Non-pigmented ciliary epithelial cell (primary cell): ENCODE data around the gene COG6.
A peak's percentile ranks its signal among the peaks of the same experiment; 100 is the strongest.

ENCODE experiments used
- DNase-seq: peaks from one replicate; pipeline ENCODE4 v3.0.0-alpha.2; 2010; ENCODE audit warnings: low read depth

COG6 gene

DNA sequence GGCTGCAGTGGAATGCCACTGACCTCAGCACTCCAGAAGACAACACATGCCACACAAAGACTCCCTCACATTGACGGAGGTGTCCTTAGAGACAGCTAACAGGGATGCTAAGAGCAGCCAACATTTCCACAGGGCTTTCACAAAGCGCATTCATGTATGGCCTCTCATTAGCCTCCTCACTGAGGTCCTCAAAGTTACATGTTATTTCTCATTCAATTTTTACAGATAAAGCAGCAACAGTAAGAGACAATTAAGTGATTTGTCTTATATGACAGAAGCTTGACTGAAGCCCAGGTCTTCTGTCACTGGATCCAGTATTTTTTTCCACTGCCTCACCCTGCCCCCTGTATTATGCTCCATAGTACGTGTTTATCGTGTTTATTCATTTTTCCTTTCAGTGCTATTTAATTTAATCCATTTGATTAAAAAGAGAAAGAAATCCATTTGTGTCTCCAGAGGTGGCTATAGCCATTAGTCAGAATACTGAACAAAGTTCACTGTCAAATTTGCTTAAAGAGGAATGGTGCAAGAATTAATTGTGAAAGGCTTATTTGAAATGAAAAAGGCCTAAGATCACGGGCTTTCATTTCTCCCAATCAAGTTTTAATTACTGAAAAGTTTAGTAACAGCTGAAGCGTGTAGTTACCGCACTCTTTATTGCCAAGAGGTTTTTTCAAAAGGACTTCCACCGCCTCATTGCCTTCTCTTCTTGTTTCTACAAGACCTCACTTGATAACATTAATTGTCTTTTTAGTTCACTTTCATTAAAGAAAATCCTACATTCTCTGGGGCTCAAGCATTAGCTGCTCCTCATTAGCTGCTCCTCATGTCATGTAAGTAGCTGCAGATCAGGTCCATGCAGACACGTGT is 115.0 kb downstream of the COG6 start:
- DNase-seq, result no peak

DNA sequence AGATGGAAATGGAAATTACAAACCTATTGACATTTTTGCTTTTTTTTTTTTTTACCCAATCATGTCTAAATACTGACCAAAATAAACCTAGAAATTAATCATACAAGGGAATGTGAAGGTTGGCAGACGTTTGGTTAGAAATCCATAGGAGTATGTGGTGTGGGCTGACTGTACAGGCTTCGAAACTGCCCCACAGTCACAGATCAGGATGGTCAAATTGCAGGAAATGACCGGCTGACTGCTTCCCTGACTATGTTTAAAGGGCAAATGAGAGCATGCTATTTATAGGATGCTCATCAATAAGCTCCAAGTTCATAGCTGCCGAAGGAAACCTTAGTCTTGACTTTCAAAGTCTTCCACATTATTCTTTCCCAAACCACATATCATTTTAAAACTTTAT is 118.4 kb downstream of the COG6 start:
- DNase-seq, result peak; percentile 65

DNA sequence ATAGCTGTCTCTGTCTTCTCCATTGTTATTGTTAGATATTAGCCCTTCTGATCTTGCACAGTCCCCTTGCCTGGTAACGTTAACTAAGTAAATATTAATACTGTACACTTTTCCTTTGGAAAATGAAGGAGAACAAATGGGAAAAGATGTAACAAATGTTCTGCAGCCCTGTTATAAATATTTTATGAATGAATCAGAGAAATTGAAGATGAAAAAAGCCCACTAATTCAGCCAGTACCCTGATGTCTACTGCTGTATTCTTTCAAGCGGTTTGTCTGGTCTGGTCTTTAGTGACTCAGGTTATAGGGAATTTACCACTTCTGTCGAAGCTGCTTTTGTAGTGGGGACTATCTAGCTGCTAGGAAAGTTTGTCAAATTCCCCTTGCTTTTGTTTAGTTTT is 121.0 kb downstream of the COG6 start:
- DNase-seq, result peak; percentile 94

DNA sequence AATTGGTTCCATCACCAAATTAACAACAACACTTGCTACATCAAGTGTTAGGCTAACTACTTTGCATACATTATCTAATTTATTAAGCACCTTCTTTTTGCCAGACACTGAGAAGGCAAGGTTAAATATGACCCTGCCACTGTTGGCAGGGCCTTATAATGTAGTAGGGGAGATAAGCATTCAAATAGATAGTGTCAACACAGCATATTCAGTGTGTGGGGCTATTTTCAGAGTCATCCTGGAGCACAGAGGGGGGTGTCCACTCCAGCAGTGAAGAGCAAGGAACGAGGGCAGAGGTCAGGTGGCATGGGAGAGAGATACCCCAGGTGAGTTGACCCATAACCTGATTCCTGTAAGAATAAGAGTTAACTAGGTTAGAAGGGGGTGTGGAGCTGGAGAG is 121.6 kb downstream of the COG6 start:
- no peak for DNase-seq

DNA sequence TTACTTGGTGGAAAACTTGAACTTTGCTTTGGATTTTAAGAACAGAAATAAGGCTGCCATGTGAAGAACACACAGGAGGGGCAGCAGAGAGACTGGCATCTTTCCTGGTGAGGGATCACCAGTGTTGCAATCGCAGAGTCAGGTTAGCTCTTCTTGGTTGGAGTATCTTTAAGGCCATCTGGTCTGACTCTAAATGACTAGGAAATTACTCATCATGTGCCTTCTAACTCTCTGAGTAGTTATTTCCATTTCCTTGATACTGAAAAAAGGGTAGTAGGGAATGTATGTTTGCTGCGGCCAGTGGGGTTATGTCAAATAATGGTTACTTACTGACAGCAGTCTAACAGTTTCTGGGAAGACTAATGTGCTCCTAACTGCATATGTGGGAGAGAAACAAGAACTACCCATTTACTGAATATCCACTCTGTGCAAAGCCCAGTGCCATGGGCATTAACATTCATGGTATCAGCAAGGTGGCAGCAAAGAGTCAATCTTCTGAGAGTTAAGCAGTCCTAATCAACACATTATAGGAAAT is 122.1 kb downstream of the COG6 start:
- peak; percentile 95 for DNase-seq

DNA sequence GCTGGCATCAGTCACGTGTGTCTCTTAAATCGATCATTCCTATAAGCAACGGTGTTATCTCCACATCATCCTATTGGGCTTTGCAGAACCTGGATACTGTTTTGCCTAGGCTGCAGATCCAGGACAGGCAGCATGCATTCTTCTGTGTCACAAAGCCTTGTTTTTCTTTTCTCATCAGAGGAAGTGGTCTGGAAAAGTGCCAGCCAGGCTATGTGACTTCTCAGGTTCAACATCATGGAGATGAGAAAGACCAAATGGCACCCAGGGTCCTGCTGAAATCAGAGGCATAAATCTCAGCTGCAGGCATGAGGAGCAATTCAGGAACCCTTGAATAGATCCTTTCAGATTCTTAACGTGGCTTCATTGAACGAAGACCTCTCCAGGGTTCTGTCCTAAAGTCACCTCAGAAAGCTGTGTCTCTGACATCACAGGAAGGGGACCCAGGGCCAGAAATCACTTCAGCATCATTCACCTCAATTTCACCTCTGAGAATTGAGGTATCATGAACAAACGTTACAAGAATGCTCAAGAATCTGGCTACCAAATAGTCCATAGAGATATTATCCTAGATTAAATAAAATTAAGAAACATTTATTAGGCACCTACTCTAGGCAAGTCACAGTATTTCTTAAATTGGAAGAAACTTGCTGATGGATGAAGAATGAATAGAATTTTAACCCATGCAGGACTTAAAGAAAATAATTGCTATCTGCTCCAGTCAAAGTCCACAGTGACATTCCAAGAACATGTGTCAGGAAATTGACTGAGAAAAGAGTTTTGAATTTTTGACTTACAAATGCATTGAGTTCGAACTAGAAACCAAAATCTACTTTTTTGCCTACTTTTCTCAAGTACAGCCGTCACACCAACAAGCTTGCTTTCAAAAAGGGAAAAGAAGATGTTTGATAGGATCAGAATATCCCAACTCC is 124.1 kb downstream of the COG6 start:
- DNase-seq, result no peak

DNA sequence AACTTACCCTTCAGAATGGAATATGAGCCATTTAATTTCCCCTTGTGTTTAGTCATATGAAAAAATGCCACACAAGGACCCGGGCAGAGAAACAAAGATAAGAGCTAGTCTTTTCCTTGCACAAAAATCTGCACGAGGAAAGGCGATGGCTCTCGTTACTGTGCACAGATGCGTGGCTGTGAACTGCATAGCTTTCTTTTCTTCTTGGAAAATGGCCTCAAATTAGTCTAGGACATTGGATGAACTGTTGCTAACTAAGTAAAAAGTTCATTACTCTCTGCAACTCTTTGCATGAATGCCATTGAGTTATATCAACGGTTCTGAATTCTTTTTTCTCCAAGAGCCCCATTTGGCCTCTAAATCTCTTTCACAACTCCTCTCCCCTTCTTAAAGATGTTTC is 125.2 kb downstream of the COG6 start:
- no peak for DNase-seq

DNA sequence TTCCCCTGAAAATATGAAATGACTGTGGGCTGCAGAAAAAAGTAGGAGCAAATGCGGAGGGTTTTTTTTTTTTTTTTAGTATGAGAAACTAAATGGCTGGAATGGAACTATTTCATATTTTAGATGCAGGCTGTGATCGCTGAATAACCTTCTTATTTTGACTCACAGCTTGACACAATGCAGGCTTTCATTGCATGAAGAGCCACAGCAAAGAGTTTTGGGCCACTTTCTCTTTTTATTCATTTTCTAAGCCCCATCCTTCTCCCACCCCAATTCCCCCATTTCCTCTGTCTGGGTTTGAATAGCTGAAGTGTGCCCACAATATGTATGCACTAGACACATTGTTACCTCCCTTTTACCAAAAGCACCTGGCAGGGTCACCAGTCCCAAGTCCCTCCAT is 125.9 kb downstream of the COG6 start:
- no peak for DNase-seq

DNA sequence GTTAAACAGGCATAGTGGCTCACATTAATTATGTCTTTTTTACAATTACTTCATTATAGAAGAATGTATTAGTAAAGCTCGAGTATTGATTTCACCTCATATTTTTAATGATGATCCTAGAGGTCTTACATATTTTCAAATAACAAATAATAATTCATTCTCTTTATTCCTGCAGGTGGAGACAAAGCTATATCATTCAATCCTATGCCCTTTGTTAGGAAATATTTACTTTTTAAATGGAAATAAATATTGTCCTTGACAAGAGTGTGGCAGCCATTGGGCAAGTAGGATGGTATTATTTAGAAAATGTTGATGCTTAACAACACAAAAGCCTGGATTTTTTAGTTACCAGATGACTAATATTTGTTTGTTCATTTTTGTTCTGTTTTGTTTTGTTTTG is 127.6 kb downstream of the COG6 start:
- DNase-seq, result no peak

DNA sequence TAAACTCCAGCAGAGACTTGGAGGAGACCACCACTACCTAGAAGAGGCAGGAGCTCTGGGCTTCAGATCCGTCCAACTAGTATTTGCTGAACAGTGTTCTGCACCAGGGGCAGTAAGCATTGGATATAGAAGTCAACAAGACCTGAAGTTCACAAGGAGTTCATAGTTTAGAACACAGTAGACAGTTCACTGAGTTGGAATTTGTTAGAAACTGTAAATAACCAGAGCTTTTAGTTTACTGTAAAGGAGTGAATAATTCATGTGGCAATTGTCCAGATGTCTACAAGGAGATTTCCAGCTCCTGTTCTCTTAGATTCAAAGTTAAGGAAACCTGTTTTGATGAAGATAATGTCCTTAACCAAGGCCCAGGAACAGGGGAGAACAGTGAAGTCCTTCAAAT is 128.9 kb downstream of the COG6 start:
- DNase-seq, result no peak

DNA sequence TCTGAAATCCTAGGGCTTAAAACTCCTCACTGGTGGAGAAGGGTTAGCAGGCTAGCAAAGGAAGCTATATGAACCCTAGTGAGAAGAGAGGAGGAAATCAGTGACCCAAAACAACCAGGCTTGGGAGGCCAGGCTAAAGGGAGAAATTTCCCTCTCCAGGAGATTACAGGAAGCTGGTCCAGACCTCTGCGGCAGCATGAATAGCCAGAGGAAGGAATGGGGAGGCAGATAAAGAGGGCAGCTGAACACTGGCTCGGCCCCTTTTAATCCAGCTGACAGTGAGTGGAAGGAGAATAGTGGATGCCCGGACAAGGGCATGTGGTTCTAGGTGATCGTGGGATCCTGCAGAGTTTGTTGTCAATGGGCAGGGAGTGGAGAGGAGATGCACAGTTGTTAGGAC is 130.6 kb downstream of the COG6 start:
- no peak for DNase-seq

DNA sequence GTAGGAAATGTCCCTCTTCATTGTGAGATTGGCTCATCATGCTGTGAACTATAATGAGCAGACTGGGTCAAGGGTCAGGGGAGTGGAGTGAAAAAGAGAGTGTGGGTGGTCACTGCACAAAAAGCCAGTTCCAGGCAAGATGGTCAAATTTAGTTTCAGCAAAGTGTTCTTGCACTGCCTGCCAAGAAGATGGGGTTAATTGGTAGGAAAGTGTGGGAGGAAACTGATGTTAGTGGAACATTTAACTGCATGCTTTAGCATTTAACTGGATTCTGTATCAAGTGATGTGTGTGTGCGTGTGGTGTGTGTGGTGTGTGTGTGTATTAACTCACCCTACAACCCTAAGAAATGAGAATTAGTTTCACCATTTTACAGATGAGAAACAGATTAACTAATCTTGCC is 131.6 kb downstream of the COG6 start:
- DNase-seq, result no peak

DNA sequence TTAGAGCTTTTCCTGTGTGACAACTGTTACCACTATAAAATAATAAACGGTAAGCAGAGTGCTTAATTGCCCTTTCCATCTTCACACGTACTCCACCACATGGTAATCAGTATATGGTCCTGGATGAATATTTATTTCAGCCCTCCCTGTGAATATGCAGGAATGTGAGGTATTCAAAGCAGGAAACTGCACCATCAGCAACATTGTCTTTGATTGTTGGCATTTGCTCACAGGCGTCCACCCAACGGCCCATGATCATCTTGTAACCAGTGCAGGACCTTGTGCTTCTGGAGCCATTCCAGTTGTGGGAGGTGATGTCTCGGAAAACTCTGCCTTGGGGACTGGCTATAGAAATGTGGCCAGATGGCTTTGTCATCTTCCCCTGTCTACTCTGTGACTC is 132.6 kb downstream of the COG6 start:
- no peak for DNase-seq

DNA sequence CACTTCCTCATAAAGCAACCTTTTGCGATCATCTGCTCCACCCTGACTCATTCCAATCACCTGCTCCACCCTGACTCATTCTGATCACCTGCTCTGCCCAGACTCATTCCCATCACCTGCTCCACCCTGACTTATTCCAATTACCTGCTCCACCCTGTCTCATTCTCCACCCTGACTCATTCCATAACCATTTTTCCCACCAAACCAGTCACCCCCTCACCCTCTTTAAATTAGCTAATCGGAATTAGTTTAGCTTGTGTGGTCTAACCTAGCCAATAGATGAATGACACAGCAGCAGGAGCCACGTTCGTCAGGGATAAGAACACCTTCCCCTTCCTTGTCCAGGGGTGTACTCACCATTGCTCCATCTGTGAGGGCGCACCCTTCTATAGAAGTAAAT is 134.0 kb downstream of the COG6 start:
- DNase-seq, result no peak
